GDM1 (cell line): ENCODE data around the gene DCANP1.

Source experiments
- DNase-seq: peaks from one replicate; lab custom pipeline; 2025; lab: John Stamatoyannopoulos, UW

Gene DCANP1

GRCh38 chr5:135423146-135423845, 23.9 kb downstream of the DCANP1 start:
- peak; percentile 65 for DNase-seq

GRCh38 chr5:135422419-135422818, 24.7 kb downstream of the DCANP1 start:
- no peak for DNase-seq

- DNase-seq: no peak
Measured at GRCh38 chr5:135417083-135417482, 30.1 kb downstream of the DCANP1 start.

GRCh38 chr5:135405082-135405481, 42.1 kb downstream of the DCANP1 start:
- no peak for DNase-seq

GRCh38 chr5:135402031-135402430, 45.1 kb downstream of the DCANP1 start:
- DNase-seq: no peak

GRCh38 chr5:135400866-135401265, 46.3 kb downstream of the DCANP1 start:
- no peak for DNase-seq

GRCh38 chr5:135399794-135400542, 47.2 kb downstream of the DCANP1 start:
- peak; percentile 33 for DNase-seq

- peak; percentile 73 for DNase-seq
Measured at GRCh38 chr5:135398855-135399793, 48.0 kb downstream of the DCANP1 start, which contains the start of gene MACROH2A1. TSS of gene MACROH2A1 (minus strand) at chr5:135399231. CDS start at chr5:135389093, 10,138 bp downstream.

- DNase-seq: no peak
Measured at GRCh38 chr5:135398160-135398854, 48.8 kb downstream of the DCANP1 start.

- no peak for DNase-seq
Measured at GRCh38 chr5:135397084-135397483, 50.1 kb downstream of the DCANP1 start.

GRCh38 chr5:135396459-135397055, 50.6 kb downstream of the DCANP1 start:
- no peak for DNase-seq

GRCh38 chr5:135395866-135396265, 51.3 kb downstream of the DCANP1 start:
- no peak for DNase-seq

GRCh38 chr5:135395451-135395850, 51.7 kb downstream of the DCANP1 start:
- no peak for DNase-seq
